Tibial nerve (tissue), 4 donors: ENCODE results near the gene MYO6. TPM values are rescaled to one million over a fixed set of nuclear protein-coding genes. Genes with fewer than 3 reads are reported as not detected.

ENCODE experiments used
- DNase-seq, 2 donors: peaks; one replicate each; pipeline ENCODE4 v3.0.0-alpha.2; 2019; ENCODE audit warnings: low spot score in 2 of 2
- H3K27ac ChIP-seq, 4 donors: fragments of 200-600 bp; sonication (generic) in 3 of 4; one replicate each; pipeline ENCODE4 v1.5.1; 2017 to 2019; ENCODE audit warnings: mild to moderate bottlenecking in 1 of 4
- H3K27me3 ChIP-seq, 2 donors: fragments of 200-600 bp; sonication (generic) in 1 of 2; one replicate each; pipeline versions ENCODE4 v1.5.1 to v1.6.0; 2017 to 2019
- H3K36me3 ChIP-seq, 3 donors: fragments of 200-600 bp; sonication (generic); one replicate each; pipeline ENCODE4 v1.5.1; 2018 to 2019
- H3K4me1 ChIP-seq, 4 donors: fragments of 200-600 bp; sonication (generic) in 3 of 4; one replicate each; pipeline ENCODE4 v1.5.1; 2017 to 2019
- H3K4me3 ChIP-seq, 4 donors: fragments of 200-600 bp; sonication (generic) in 3 of 4; one replicate each; pipeline ENCODE4 v1.5.1; 2017 to 2019; ENCODE audit warnings: mild to moderate bottlenecking in 1 of 4, moderate library complexity in 1 of 4
- H3K9me3 ChIP-seq, 4 donors: fragments of 200-600 bp; sonication (generic) in 3 of 4; one replicate each; pipeline ENCODE4 v1.5.1; 2017 to 2019
- CTCF ChIP-seq, 5 experiments: fragments of 200-600 bp in 3 of 5; fragments of 450-650 bp in 2 of 5; sonication (generic) in 3 of 5; IDR thresholded peaks; one replicate each; pipeline ENCODE4 v1.5.1; 2016 to 2019; ENCODE audit warnings: antibody characterized with exemption in 5 of 5, mild to moderate bottlenecking in 3 of 5, moderate library complexity in 2 of 5
- EP300 ChIP-seq, 2 donors: sonication (generic); formaldehyde crosslinking; IDR thresholded peaks; one replicate each; pipeline ENCODE4 v1.6.1; 2017; ENCODE audit warnings: antibody characterized with exemption in 2 of 2, mild to moderate bottlenecking in 1 of 2
- POLR2A ChIP-seq, 2 donors: fragments of 450-650 bp; IDR thresholded peaks; one replicate each; pipeline ENCODE4 v1.6.1; 2017; ENCODE audit warnings: antibody characterized with exemption in 2 of 2, mild to moderate bottlenecking in 2 of 2, moderate library complexity in 2 of 2
- WGBS, 2 donors: methylation state at CpG; one replicate each; pipeline ENCODE4 v1.1.5; 2018; 5-methylcytosine and 5-hydroxymethylcytosine counted together
- total RNA-seq, 4 donors: library from RNA; depleted of rRNA; stranded (reverse); fragments of >200 nt; gene quantifications; one replicate each; pipeline ENCODE4 v1.1.0, GENCODE V29; 2016

Gene MYO6
- total RNA-seq, 4 donors from 2014 or later, result 16.5 to 21.3 (median 19.2) TPM

- Histone ChIP-seq H3K27ac (no peak overlapping the region), H3K27me3 (no peaks in the 10 kb centered on the region), H3K36me3 (peaks cover 0 to 4% (median 0%) of the 10 kb centered on the region in 3 donors), H3K4me1 (no peaks in the 10 kb centered on the region), H3K9me3 (no peaks in the 10 kb centered on the region), H3K4me3 (no peak overlapping the region)
- no peak for DNase-seq
- no peak for TF ChIP-seq CTCF (IDR thresholded peaks at IDR 0.05)
- no peak for TF ChIP-seq EP300 (IDR thresholded peaks at IDR 0.05)
- TF ChIP-seq POLR2A (IDR thresholded peaks at IDR 0.05), result no peak
Measured at GRCh38 chr6:75808507-75808906, 59.5 kb downstream of the MYO6 start.

GRCh38 chr6:75812560-75812959 is 63.5 kb downstream of the MYO6 start:
- no peaks in the 10 kb centered on the region for H3K4me1 ChIP-seq
- no peaks in the 10 kb centered on the region for H3K9me3 ChIP-seq
- peaks cover 0 to 8% (median 0%) of the 10 kb centered on the region in 3 donors for H3K36me3 ChIP-seq
- H3K4me3 ChIP-seq, result no peak overlapping the region
- 91 to 97% methylated on average over 1 of the region's 1 CpG for WGBS, 2 donors
- H3K27ac ChIP-seq, result no peak overlapping the region
- H3K27me3 ChIP-seq, result no peaks in the 10 kb centered on the region
- DNase-seq, result no peak
- no peak for TF ChIP-seq CTCF (IDR thresholded peaks at IDR 0.05)
- no peak for TF ChIP-seq EP300 (IDR thresholded peaks at IDR 0.05)
- no peak for TF ChIP-seq POLR2A (IDR thresholded peaks at IDR 0.05)

GRCh38 chr6:75813476-75814250 is 64.6 kb downstream of the MYO6 start:
- no peaks in the 10 kb centered on the region for H3K9me3 ChIP-seq
- H3K36me3 ChIP-seq, result peaks cover 0 to 8% (median 0%) of the 10 kb centered on the region in 3 donors
- no peaks in the 10 kb centered on the region for H3K4me1 ChIP-seq
- H3K27me3 ChIP-seq, result no peaks in the 10 kb centered on the region
- H3K4me3 ChIP-seq, result no peak overlapping the region
- DNase-seq, result no peak
- no peak overlapping the region for H3K27ac ChIP-seq
- TF ChIP-seq POLR2A (IDR thresholded peaks at IDR 0.05) (no peak), EP300 (IDR thresholded peaks at IDR 0.05) (no peak), CTCF (IDR thresholded peaks at IDR 0.05) (no peak)
- 73 to 80% methylated on average over 7 to 8 of the region's 8 CpGs for WGBS, 2 donors

- DNase-seq, result no peak
- H3K4me3 ChIP-seq, result no peak overlapping the region
- H3K27me3 ChIP-seq, result no peaks in the 10 kb centered on the region
- no peaks in the 10 kb centered on the region for H3K4me1 ChIP-seq
- peaks cover 0 to 8% (median 0%) of the 10 kb centered on the region in 3 donors for H3K36me3 ChIP-seq
- H3K9me3 ChIP-seq, result no peaks in the 10 kb centered on the region
- TF ChIP-seq POLR2A (IDR thresholded peaks at IDR 0.05), result no peak
- TF ChIP-seq EP300 (IDR thresholded peaks at IDR 0.05), result no peak
- no peak for TF ChIP-seq CTCF (IDR thresholded peaks at IDR 0.05)
- 66 to 78% methylated on average over 1 of the region's 1 CpG for WGBS, 2 donors
- H3K27ac ChIP-seq, result no peak overlapping the region
Measured at GRCh38 chr6:75815756-75816155, 66.7 kb downstream of the MYO6 start.

- peaks cover 0 to 6% (median 0%) of the 10 kb centered on the region in 3 donors for H3K36me3 ChIP-seq
- H3K27me3 ChIP-seq, result no peaks in the 10 kb centered on the region
- DNase-seq, result no peak
- TF ChIP-seq EP300 (IDR thresholded peaks at IDR 0.05), result no peak
- TF ChIP-seq POLR2A (IDR thresholded peaks at IDR 0.05), result no peak
- TF ChIP-seq CTCF (IDR thresholded peaks at IDR 0.05), result no peak
- 56 to 68% methylated on average over 1 of the region's 1 CpG for WGBS, 2 donors
- H3K9me3 ChIP-seq, result no peaks in the 10 kb centered on the region
- no peaks in the 10 kb centered on the region for H3K4me1 ChIP-seq
- no peak overlapping the region for H3K27ac ChIP-seq
- no peak overlapping the region for H3K4me3 ChIP-seq
Measured at GRCh38 chr6:75818098-75818855, 69.2 kb downstream of the MYO6 start.
